Transverse colon (tissue), 4 donors: ENCODE results near the gene BLNK. TPM values are rescaled to one million over a fixed set of nuclear protein-coding genes. Genes with fewer than 3 reads are reported as not detected.

Experiments used
- DNase-seq: peaks from one replicate; pipeline ENCODE4 v3.0.0-alpha.2; 2019
- H3K27ac ChIP-seq, 4 donors: fragments of 200-600 bp; sonication (generic); 2 replicates each; pipeline ENCODE4 v1.5.1; 2016 to 2018; ENCODE audit warnings: inconsistent platforms in 4 of 4
- H3K27me3 ChIP-seq: fragments of 200-600 bp; sonication (generic); 2 replicates; pipeline ENCODE4 v1.5.1; 2017; ENCODE audit warnings: inconsistent platforms
- H3K36me3 ChIP-seq, 4 donors: fragments of 200-600 bp; sonication (generic); 2 replicates each; pipeline ENCODE4 v1.5.1; 2017 to 2019; ENCODE audit warnings: inconsistent platforms in 4 of 4
- H3K4me1 ChIP-seq, 4 donors: fragments of 200-600 bp; sonication (generic); 2 replicates each; pipeline ENCODE4 v1.5.1; 2017 to 2020; ENCODE audit warnings: inconsistent platforms in 4 of 4
- H3K4me3 ChIP-seq, 4 donors: fragments of 200-600 bp; sonication (generic); 1 replicate in 1 of 4; 2 replicates in 3 of 4; pipeline versions ENCODE4 v1.5.1 to v1.6.1; 2017 to 2019; ENCODE audit warnings: inconsistent platforms in 4 of 4
- H3K9me3 ChIP-seq, 2 donors: fragments of 200-600 bp; sonication (generic); 2 replicates each; pipeline ENCODE4 v1.5.1; 2017 to 2019; ENCODE audit warnings: inconsistent platforms in 2 of 2
- CTCF ChIP-seq, 5 experiments: fragments of 200-600 bp in 3 of 5; fragments of 450-650 bp in 2 of 5; sonication (generic) in 3 of 5; IDR thresholded peaks; 1 replicate in 2 of 5; 2 replicates in 3 of 5; pipeline ENCODE4 v1.5.1; 2016 to 2017; ENCODE audit warnings: antibody characterized with exemption in 5 of 5, inconsistent platforms in 3 of 5, mild to moderate bottlenecking in 2 of 5, moderate library complexity in 1 of 5
- EP300 ChIP-seq: sonication (generic); formaldehyde crosslinking; IDR thresholded peaks from one replicate; pipeline ENCODE4 v1.6.1; 2017; ENCODE audit warnings: antibody characterized with exemption, low read depth
- POLR2A ChIP-seq: fragments of 450-650 bp; IDR thresholded peaks from one replicate; pipeline ENCODE4 v1.6.1; 2016; ENCODE audit warnings: antibody characterized with exemption, mild to moderate bottlenecking, moderate library complexity
- POLR2AphosphoS5 ChIP-seq, 3 donors: sonication (generic); formaldehyde crosslinking; IDR thresholded peaks; one replicate each; pipeline ENCODE4 v1.6.1; 2016; ENCODE audit warnings: antibody characterized with exemption in 3 of 3
- WGBS, 2 donors: methylation state at CpG; one replicate each; pipeline ENCODE4 v1.1.5; 2018; ENCODE audit warnings: low coverage in 1 of 2; 5-methylcytosine and 5-hydroxymethylcytosine counted together
- in situ Hi-C, 4 donors: fragments of 200-750 bp; cut with MboI; loops; one replicate each; pipeline versions ENCODE4 v1.15.0 to v1.15.1; 2017; ENCODE audit warnings: low sequenced_read_pairs in 3 of 4, low pct_ligation_motif_present in 1 of 4, low pct_unique_long_range_greater_than_20kb in 1 of 4
- intact Hi-C: fragments of 100-400 bp; cut with DNase I; formaldehyde crosslinking; loops from one replicate; pipeline ENCODE4 v1.15.1; 2023; ENCODE audit warnings: low total_unique reads
- total RNA-seq, 4 donors: library from RNA; depleted of rRNA; stranded (reverse); fragments of >200 nt; gene quantifications; one replicate each; pipeline ENCODE4 v1.1.0, GENCODE V29; 2016

BLNK gene
- total RNA-seq, 4 donors from 2014 or later: 5.6 to 21.8 (median 12.0) TPM

- intact Hi-C loops: no loop called here
- Histone ChIP-seq H3K27me3 (peaks cover 4% of the 10 kb centered on the region), H3K36me3 (no peaks in the 10 kb centered on the region), H3K4me1 (peaks cover 0 to 2% (median 0%) of the 10 kb centered on the region in 4 donors), H3K9me3 (no peaks in the 10 kb centered on the region), H3K27ac (no peak overlapping the region), H3K4me3 (no peak overlapping the region)
- DNase-seq: no peak
- in situ Hi-C loops: loop anchor here in 2 of 4 donors (5.0 to 10.0 kb wide), 2 partner anchors 71 to 74 kb away; no protein-coding TSS in a partner anchor
- WGBS, 2 donors: 80% methylated on average over 3 of the region's 3 CpGs; no CpG with 5 or more reads in 1 of the 2 donors
- TF ChIP-seq EP300 (no peak), POLR2AphosphoS5 (IDR thresholded peaks at IDR 0.05) (no peak), CTCF (IDR thresholded peaks at IDR 0.05) (no peak), POLR2A (no peak)
These were observed 27.0 kb upstream of the BLNK start for GRCh38 chr10:96298362-96298761.

GRCh38 chr10:96297486-96297885, 26.1 kb upstream of the BLNK start:
- Histone ChIP-seq H3K9me3 (no peaks in the 10 kb centered on the region), H3K27ac (no peak overlapping the region), H3K4me3 (no peak overlapping the region), H3K36me3 (no peaks in the 10 kb centered on the region), H3K4me1 (peaks cover 0 to 7% (median 0%) of the 10 kb centered on the region in 4 donors), H3K27me3 (peaks cover 4% of the 10 kb centered on the region)
- intact Hi-C loops (no loop called here), in situ Hi-C loops (loop anchor here in 2 of 4 donors (5.0 to 10.0 kb wide), 2 partner anchors 70 to 73 kb away; no protein-coding TSS in a partner anchor)
- no peak for DNase-seq
- 88 to 99% methylated on average over 2 of the region's 2 CpGs for WGBS, 2 donors
- no peak for TF ChIP-seq POLR2A
- no peak for TF ChIP-seq EP300

GRCh38 chr10:96295475-96295874, 24.1 kb upstream of the BLNK start:
- no peak for TF ChIP-seq POLR2AphosphoS5 (IDR thresholded peaks at IDR 0.05)
- TF ChIP-seq EP300: no peak
- TF ChIP-seq POLR2A: no peak
- TF ChIP-seq CTCF (IDR thresholded peaks at IDR 0.05): no peak
- H3K36me3 ChIP-seq: no peaks in the 10 kb centered on the region
- no peak for DNase-seq
- in situ Hi-C loops (loop anchor here in 2 of 4 donors (5.0 to 10.0 kb wide), 2 partner anchors 68 to 71 kb away; no protein-coding TSS in a partner anchor), intact Hi-C loops (no loop called here)
- H3K4me1 ChIP-seq: peaks cover 0 to 7% (median 0%) of the 10 kb centered on the region in 4 donors
- H3K27me3 ChIP-seq: no peaks in the 10 kb centered on the region
- H3K27ac ChIP-seq: no peak overlapping the region
- H3K9me3 ChIP-seq: no peaks in the 10 kb centered on the region
- WGBS, 2 donors: 46 to 62% methylated on average over 4 of the region's 4 CpGs
- no peak overlapping the region for H3K4me3 ChIP-seq

GRCh38 chr10:96292971-96293920, 21.9 kb upstream of the BLNK start:
- Histone ChIP-seq H3K4me3 (no peak overlapping the region), H3K9me3 (no peaks in the 10 kb centered on the region), H3K4me1 (peaks cover 0 to 14% (median 0%) of the 10 kb centered on the region in 4 donors), H3K36me3 (no peaks in the 10 kb centered on the region), H3K27me3 (no peaks in the 10 kb centered on the region), H3K27ac (no peak overlapping the region)
- DNase-seq: peak; percentile 35
- 29 to 43% methylated on average over 4 to 7 of the region's 7 CpGs for WGBS, 2 donors
- intact Hi-C loops (loop anchor here (5.0 kb wide), 1 partner anchor 61 kb away; no protein-coding TSS in a partner anchor), in situ Hi-C loops (loop anchor here in 1 of 4 donors (10.0 kb wide), 1 partner anchor 68 kb away; no protein-coding TSS in a partner anchor)
- TF ChIP-seq CTCF (IDR thresholded peaks at IDR 0.05) (peak; percentile 57 to 78 (median 64)), POLR2AphosphoS5 (IDR thresholded peaks at IDR 0.05) (no peak), POLR2A (no peak), EP300 (no peak)
